Stimulated activated CD8-positive, alpha-beta memory T cell treated with anti-CD3 and anti-CD28 coated beads, Interleukin-4, amount 100 ng/mL, for 4 hours (primary cell): ENCODE results near the gene AREG.

ENCODE experiments used
- DNase-seq, 2 donors: peaks; one replicate each; pipeline ENCODE4 v3.0.0-alpha.2; 2020; ENCODE audit warnings: low read depth in 2 of 2, low spot score in 1 of 2

Gene AREG

DNA sequence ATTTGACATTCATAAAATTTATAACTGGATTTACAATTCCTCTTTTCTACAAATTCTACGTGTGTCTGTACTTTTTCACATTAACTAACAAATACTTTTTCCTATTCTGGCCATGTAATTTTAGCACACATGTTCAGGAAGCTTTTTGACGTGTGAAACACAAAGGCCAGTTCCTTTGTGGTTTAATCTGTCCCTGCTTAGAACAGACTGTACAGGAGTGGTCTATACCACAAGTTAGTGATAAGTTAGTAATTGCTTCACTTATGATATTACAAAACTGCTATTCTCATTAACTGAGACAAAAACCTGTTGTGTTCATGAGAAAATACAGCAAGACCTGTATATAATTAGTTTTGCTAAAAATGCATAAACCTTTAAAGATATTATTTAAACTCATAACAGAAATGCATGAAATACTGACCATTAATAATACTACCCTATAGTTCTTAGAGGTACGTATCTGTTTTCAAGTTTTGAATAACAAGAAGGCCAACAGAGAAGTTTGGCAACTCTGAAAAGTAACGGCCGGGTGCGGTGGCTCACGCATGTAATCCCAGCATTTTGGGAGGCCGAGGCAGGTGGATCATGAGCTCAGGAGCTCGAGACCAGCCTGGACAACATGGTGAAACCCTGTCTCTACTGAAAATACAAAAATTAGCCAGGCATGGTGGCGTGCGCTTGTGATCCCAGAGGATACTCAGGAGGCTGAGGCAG, 13.7 kb upstream of the AREG start:
- no peak for DNase-seq

- no peak for DNase-seq
These were observed 11.9 kb upstream of the AREG start for GRCh38 chr4:74433043-74433442.

DNA sequence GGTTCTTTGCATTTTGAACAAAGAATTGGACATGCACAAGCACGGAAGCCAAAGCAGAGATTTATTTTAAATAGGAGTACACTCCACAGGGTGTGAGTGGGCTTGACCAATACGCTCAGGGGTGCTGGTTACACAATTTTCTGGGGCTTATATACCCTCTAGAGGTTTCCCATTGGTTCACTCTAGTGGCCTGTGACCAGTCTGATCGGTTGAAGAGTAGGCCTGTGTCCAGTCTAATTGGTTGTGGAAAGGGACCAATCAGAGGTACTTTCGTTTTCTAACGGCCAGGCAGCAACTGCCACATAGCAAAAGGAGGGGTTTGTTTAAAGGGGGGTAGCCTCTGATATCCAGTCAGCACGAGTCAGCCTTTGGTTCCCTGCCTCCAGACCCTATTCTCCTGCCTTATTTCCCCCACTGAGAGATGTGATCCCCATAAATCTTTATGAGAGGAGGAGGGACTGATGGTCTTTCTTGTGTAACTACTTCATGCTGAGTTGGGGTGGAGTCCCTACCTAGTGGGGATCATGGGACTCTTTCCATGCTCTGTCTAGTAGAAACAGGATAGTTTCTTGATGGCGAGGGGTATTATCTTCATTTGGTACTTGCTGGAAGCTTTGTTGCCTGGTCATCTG, 11.3 kb upstream of the AREG start:
- no peak for DNase-seq

DNA sequence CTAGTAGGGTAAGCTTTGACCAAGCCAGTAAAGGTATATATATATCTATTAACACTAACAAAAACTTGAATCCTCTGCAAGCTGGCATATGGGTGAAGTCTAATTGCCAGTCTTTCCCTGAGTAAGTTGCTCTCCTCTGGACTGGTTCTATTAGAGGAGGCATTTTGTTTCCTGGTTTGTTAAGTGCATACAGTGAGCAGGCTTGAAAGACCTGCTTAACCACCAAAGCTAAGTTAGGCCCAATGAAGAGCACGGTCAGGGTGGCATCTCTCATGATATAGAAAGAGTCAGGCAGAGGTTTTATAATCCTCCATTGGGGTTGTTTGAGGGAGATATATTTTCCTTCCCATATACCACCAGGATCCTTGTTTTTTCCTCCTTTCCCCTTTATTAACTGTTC, 9.6 kb upstream of the AREG start:
- DNase-seq, result no peak

- DNase-seq, result no peak
These were observed 7.1 kb upstream of the AREG start for GRCh38 chr4:74437866-74438265.

GRCh38 chr4:74438661-74439060, 6.3 kb upstream of the AREG start:
- no peak for DNase-seq

DNA sequence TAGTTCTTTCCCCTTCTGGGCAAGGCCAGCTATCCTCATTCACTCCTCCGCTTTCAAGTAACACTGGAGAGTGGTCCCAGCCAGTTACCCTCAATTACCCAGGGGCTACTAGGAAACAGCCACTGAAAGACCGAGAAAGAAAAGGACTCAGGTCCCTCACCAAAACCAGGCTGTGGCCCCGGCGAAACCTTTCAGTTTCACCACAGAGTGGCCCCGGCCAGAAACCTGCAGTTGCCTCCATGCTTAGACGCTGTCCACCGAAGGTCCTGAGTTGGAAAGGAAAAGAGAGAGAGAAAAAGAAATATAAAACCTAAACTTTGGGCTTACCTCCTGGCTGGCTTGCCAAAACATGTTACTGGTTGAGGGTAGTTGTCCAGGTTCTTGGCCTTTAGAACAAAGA, 5.0 kb upstream of the AREG start:
- DNase-seq, result no peak

GRCh38 chr4:74440356-74440755, 4.6 kb upstream of the AREG start:
- no peak for DNase-seq

- no peak for DNase-seq
These were observed 3.2 kb upstream of the AREG start for GRCh38 chr4:74441744-74442143.

GRCh38 chr4:74446193-74446868, 1.4 kb downstream of the AREG start:
- DNase-seq, result no peak

DNA sequence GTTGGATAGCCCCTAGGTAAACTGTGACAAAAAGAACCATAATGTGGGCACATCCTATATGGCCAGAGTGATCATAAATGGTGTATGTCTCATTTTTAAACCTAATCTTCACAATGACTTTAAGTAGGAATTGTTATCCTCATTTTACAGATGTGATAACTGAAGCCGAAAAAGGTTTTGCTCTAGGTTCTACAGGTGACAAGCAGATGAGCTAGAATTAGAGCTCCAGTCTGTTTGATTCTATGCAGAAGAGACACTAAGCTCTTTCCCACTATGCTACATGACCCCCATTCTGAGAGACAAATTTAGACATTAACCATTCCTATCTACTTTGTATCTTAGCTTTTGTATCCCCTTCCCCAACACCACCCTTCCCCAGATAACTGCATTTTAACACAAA, 2.0 kb downstream of the AREG start:
- DNase-seq, result no peak

DNA sequence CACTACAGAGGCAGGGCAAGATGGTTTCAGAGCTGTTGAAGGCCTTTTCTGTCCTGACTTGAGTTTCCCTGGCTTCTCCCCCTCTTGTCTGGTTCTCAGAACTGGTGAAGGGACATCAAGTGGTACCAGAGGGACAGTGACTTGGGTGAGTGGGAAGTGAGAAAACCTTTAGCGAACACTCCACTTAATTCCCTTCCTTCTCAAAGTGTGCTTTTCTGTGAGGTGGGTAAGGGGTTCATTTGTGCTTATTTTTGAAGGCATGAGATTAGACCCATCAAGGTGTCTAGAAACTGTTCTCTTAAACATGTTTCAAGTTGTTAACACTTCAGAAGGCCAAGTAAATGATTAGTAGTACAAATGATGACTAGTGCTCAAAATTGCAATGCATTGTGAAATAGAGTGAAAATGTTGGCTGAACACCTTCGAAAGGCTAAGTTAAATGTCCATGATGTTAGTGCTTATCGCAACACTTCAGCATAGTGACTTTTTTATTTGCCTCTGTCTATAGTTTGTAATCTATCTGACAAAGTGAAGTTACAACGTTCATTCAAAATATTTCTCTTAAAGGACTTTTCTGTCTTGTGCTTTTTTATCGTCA, 2.8 kb downstream of the AREG start:
- no peak for DNase-seq

DNA sequence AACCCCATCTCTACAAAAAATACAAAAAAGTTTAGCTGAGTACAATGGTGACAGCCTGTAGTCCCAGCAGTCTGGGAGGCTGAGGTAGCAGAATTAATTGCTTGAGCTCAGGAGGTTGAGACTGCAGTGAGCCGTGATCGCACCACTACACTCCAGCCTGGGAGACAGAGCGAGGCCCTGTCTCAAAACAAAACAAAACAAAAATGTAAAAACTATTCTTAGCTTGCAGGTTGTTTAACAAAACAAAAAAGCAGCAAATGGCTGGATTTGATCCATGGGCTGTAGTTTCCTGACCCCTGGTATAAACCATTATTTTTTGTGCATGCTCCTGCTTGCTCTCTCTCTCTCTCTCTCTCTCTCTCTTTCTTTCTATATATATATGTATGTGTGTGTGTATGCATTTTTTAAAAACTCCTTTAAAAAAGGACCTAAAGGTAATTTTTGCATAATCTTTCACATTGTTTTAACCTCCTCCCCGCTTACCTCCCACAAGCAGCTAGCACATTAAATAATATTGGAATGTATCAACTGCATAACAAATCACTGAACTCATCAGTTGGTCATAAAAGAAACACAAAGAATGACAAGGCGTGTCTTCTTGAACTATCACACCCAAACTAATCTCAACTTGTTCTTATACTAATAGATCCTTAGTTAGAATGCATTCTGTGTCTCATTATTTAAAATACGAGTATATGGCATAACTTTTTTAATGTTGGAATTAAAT, 4.8 kb downstream of the AREG start:
- no peak for DNase-seq

DNA sequence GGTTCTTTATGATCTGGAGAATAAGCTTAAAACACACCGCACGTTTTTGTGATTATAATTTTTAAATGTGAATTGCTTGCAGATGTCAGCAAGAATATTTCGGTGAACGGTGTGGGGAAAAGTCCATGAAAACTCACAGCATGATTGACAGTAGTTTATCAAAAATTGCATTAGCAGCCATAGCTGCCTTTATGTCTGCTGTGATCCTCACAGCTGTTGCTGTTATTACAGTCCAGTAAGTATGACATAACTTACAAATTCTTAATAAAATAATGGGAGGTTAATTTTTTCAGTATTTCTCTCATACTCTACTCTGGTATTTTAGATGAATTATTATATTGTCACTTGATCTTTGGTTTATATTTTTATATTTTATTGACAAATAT, 5.4 kb downstream of the AREG start:
- no peak for DNase-seq

- no peak for DNase-seq
These were observed 6.3 kb downstream of the AREG start for GRCh38 chr4:74451214-74451661.

DNA sequence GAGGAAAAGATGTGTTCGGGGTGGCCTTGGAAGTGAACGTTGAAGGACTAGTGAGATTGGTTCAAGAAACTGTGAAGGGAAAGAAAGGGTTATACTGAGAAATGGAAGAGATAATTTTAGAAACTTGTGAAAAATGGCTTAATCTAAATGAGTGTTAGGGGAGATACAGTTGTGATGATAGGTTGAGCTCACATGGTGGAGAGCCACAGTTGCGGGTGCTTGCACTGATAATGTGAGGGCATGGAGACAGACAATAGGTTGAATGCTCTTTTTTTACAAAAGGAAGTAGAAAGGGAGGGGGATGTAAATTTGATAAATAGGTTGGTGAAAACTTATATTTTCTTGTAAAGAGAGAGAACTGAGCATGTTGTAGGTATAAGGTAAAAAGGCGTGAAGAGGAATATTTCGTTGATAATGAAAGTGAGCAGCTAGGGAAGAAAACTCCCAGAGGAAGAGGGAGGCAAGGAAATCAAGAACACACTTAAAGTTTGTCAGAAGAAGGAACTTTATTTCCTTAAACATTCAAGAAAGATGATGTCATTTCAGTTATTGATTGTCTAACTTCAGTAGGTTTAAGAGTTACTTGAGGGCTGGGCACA, 8.2 kb downstream of the AREG start:
- DNase-seq, result no peak

GRCh38 chr4:74453829-74454742, 9.2 kb downstream of the AREG start:
- no peak for DNase-seq

DNA sequence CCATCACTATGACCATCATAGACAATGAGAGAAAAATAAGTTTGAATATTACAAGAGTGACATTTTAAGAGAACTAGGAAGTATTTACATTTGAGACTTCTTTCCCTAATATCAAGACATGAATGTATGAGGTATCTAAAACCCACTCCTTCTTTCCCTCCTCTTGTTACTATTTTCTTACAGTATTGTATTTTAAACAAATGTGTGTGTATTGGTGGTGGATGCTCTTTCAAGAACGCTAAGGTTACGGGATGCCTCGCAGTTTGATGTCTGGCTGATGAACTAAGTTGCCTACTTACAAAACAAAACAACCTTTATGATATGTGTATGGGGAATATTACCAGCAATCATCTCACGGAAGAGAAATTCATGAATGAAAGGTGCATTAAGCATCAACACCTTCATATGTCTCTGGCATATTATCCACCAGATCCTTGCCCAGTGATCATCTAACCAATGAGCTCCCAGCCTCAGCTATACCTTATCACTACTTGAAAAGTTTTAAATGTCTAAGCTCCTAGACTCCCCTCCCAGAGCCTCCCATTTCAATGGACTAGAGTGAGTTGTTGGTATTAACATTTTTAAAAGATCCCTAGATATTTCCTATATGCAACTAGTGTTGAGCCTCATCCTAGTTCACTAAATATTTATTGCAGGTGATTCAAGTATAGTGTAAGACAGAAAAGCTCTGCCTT, 10.6 kb downstream of the AREG start:
- no peak for DNase-seq

DNA sequence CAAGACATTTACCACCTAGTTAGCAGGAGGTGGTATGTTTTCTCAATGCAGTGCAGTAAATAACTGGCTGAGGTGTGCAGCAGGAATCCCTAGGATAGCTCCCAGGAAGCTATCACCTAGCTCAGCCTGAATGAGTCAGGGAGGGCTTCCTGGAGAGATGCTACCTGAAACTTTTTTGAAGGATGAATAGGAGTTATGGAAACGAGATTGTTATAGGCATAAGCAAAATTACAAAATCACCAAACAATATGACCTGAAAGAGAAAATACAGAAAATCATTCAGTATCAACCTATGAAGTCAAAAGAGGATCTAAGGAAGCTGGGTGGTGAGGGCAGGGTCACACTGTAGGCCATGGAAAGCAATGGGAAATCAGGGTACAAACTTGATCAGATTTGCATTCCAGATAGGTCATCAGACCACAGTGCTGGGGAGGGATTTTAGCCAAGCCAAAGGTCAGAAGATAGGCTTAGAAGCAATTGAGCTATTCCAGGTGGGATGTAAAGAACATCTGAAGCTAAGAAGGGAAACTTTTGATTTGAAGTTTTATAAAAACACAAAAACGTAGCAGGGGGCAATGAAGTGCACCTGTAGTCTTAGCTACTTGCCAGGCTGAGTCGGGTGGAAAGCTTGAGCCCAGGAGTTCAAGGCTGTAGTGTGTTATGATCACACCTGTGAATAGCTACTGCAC, 11.3 kb downstream of the AREG start:
- DNase-seq, result no peak
